ENCODE data around the gene TAAR1.

DNA sequence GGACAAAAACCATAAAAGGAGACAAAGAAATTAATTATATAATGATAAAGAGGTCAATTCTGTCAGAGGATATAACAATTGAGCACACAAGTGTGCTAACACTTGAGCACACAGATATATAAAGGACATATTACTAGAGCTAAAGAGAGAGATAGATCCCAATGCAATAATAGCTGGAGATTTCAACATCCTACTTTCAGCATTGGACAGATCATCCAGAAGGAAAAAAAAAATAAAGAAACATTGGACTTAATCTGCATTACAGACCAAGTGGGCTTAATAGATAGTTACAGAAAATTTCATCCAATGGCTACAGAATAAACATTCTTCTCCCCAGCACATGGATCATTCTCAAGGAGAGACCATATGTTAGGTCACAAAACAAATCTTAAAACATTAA, 45.0 kb upstream of the TAAR1 start:
- TF ChIP-seq POLR2AphosphoS5 (IDR thresholded peaks at IDR 0.05), result no peak
- TF ChIP-seq, protein P1, sequence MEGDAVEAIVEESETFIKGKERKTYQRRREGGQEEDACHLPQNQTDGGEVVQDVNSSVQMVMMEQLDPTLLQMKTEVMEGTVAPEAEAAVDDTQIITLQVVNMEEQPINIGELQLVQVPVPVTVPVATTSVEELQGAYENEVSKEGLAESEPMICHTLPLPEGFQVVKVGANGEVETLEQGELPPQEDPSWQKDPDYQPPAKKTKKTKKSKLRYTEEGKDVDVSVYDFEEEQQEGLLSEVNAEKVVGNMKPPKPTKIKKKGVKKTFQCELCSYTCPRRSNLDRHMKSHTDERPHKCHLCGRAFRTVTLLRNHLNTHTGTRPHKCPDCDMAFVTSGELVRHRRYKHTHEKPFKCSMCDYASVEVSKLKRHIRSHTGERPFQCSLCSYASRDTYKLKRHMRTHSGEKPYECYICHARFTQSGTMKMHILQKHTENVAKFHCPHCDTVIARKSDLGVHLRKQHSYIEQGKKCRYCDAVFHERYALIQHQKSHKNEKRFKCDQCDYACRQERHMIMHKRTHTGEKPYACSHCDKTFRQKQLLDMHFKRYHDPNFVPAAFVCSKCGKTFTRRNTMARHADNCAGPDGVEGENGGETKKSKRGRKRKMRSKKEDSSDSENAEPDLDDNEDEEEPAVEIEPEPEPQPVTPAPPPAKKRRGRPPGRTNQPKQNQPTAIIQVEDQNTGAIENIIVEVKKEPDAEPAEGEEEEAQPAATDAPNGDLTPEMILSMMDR (IDR thresholded peaks at IDR 0.05), result no peak

Data from sigmoid colon (tissue), 4 donors.